ENCODE results near the gene UPF1. TPM values are rescaled to one million over a fixed set of nuclear protein-coding genes. Genes with fewer than 3 reads are reported as not detected.

The UPF1 gene
- total and polyA plus RNA-seq, 2 of the 13 experiments (the other 11 are each of a cell fraction or from before 2014, with no cell fraction given), result 16.9 to 41.8 TPM

GRCh38 chr19:18792661-18793060 is 39.1 kb upstream of the UPF1 start:
- Histone ChIP-seq H3K27ac (ENCODE audit: extremely low read length, insufficient read depth, low read length) (no peak overlapping the region), H3K27me3 (ENCODE audit: control insufficient read depth in 1 of 2, insufficient read depth in 2 of 2, low read length in 2 of 2) (peaks cover 12 to 72% of the 10 kb centered on the region in 2 experiments), H3K4me2 (ENCODE audit: low read depth, low read length) (no peak overlapping the region), H2AFZ (ENCODE audit: low read length) (no peak overlapping the region), H3K9ac (ENCODE audit: insufficient read depth, low read depth, low read length) (no peak overlapping the region), H3K4me3 (replicated peaks in 1 of 3; ENCODE audit: insufficient read depth in 1 of 3, low read depth in 2 of 3, low read length in 3 of 3) (no peak overlapping the region), H3K36me3 (replicated peaks in 1 of 2; ENCODE audit: control insufficient read depth in 1 of 2, insufficient read depth in 2 of 2, low read length in 2 of 2) (no peaks in the 10 kb centered on the region), H3K79me2 (ENCODE audit: insufficient read depth, low read length) (no peaks in the 10 kb centered on the region), H4K20me1 (ENCODE audit: insufficient read depth, low read length) (no peaks in the 10 kb centered on the region), H3K4me1 (ENCODE audit: insufficient read depth, low read length) (peaks cover 35% of the 10 kb centered on the region), H3K9me3 (ENCODE audit: low read length) (no peaks in the 10 kb centered on the region)
- WGBS (ENCODE audit: low lambda C conversion rate), result 19% methylated on average over 3 of the region's 3 CpGs
- intact Hi-C loops (cut with micrococcal nuclease; ENCODE audit: unreplicated experiment) (no loop called here), in situ Hi-C loops (cut with HindIII; ENCODE audit: extremely low pct_ligation_motif_present, low pct_unique_long_range_greater_than_20kb) (no loop called here)
- TF ChIP-seq ZNF670 (CRISPR knock-in tag; IDR thresholded peaks at IDR 0.05; ENCODE audit: borderline replicate concordance), result no peak
- TF ChIP-seq ZFP36 (IDR thresholded peaks at IDR 0.05; ENCODE audit: borderline replicate concordance, low read depth, low read length, partially characterized antibody), result peak; percentile 77
- FAIRE-seq, result no peak
- no peak for DNase-seq (ENCODE audit: low spot score)
- ChIA-PET CTCF (ENCODE audit: low intra/inter-chr PET ratio, low total read pairs) (no interaction called here), POLR2A (no interaction called here)
- no TSS peak for BruUV-seq (replicated peaks)
- ATAC-seq, result no peak

GRCh38 chr19:18793144-18794028 is 38.4 kb upstream of the UPF1 start:
- H3K4me2 ChIP-seq (ENCODE audit: low read depth, low read length), result no peak overlapping the region
- no peak overlapping the region for H3K27ac ChIP-seq (ENCODE audit: extremely low read length, insufficient read depth, low read length)
- H2AFZ ChIP-seq (ENCODE audit: low read length), result no peak overlapping the region
- H3K4me1 ChIP-seq (ENCODE audit: insufficient read depth, low read length), result peaks cover 42% of the 10 kb centered on the region
- 23% methylated on average over 10 of the region's 13 CpGs for WGBS (ENCODE audit: low lambda C conversion rate)
- H3K9me3 ChIP-seq (ENCODE audit: low read length), result no peaks in the 10 kb centered on the region
- H3K79me2 ChIP-seq (ENCODE audit: insufficient read depth, low read length), result no peaks in the 10 kb centered on the region
- no TSS peak for BruUV-seq (replicated peaks)
- ATAC-seq (no peak), FAIRE-seq (no peak), DNase-seq (ENCODE audit: low spot score) (no peak)
- H3K4me3 ChIP-seq (replicated peaks in 1 of 3; ENCODE audit: insufficient read depth in 1 of 3, low read depth in 2 of 3, low read length in 3 of 3), result no peak overlapping the region
- CTCF ChIA-PET (ENCODE audit: low intra/inter-chr PET ratio, low total read pairs), result no interaction called here
- H3K27me3 ChIP-seq (ENCODE audit: control insufficient read depth in 1 of 2, insufficient read depth in 2 of 2, low read length in 2 of 2), result peaks cover 12 to 71% of the 10 kb centered on the region in 2 experiments
- H4K20me1 ChIP-seq (ENCODE audit: insufficient read depth, low read length), result no peaks in the 10 kb centered on the region
- H3K9ac ChIP-seq (ENCODE audit: insufficient read depth, low read depth, low read length), result no peak overlapping the region
- in situ Hi-C loops (cut with HindIII; ENCODE audit: extremely low pct_ligation_motif_present, low pct_unique_long_range_greater_than_20kb) (no loop called here), intact Hi-C loops (cut with micrococcal nuclease; ENCODE audit: unreplicated experiment) (no loop called here)
- POLR2A ChIA-PET, result interaction anchor here (0.5 kb wide), 1 partner anchor 247 kb away, joined by 3 read pairs; no protein-coding TSS in a partner anchor
- no peaks in the 10 kb centered on the region for H3K36me3 ChIP-seq (replicated peaks in 1 of 2; ENCODE audit: control insufficient read depth in 1 of 2, insufficient read depth in 2 of 2, low read length in 2 of 2)
- TF ChIP-seq FLYWCH1 (CRISPR knock-in tag; IDR thresholded peaks at IDR 0.05) (no peak), ZFAT (CRISPR knock-in tag; conservative IDR thresholded peaks at IDR 0.05) (no peak), ZNF34 (CRISPR knock-in tag; IDR thresholded peaks at IDR 0.05; ENCODE audit: borderline replicate concordance) (no peak), GATA4 (IDR thresholded peaks at IDR 0.05; ENCODE audit: borderline replicate concordance, low read depth) (no peak), MLLT10 (CRISPR knock-in tag; IDR thresholded peaks at IDR 0.05) (no peak), ZNF784 (CRISPR knock-in tag; IDR thresholded peaks at IDR 0.05; ENCODE audit: borderline replicate concordance) (no peak), ZMYM3 (CRISPR knock-in tag; IDR thresholded peaks at IDR 0.05) (peak; percentile 55), HOXD1 (CRISPR knock-in tag; IDR thresholded peaks at IDR 0.05) (no peak), SNAPC2 (CRISPR knock-in tag; IDR thresholded peaks at IDR 0.05) (no peak), ZNF329 (CRISPR knock-in tag; IDR thresholded peaks at IDR 0.05; ENCODE audit: low read depth) (peak; percentile 93), MNT (IDR thresholded peaks at IDR 0.05) (peak; percentile 37; the same call in 1 of the 2 replicates)

Data from HepG2 (cell line).